ENCODE results near the gene CASD1.

DNA sequence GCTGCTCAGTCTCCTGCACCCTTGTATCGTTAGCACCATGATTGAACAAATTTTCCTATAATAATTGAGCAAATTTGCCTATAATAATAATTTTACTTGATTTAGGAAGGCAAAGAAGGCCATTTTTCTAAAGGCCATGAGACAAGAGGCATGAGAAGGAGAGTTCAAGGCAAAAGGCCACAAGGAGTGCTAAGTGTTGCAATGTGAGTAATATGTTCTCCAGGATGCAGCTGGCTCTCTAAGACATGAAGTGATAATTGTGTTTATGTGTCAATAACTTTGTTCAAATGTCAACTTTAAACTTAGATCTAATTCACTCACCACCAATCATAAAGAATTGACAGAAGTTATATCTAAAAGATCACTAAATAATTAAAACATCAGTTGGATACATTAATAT is 92.6 kb downstream of the CASD1 start:
- TF ChIP-seq ZSCAN29 (IDR thresholded peaks at IDR 0.05) (no peak), HDGF (IDR thresholded peaks at IDR 0.05) (no peak), MEF2A (IDR thresholded peaks at IDR 0.05; ENCODE audit: insufficient read depth, low read depth, low read length) (no peak), POU2F2 (IDR thresholded peaks at IDR 0.05; ENCODE audit: borderline replicate concordance, low read depth, low read length) (no peak), RCOR1 (conservative IDR thresholded peaks at IDR 0.05; ENCODE audit: low read depth, low read length) (no peak), NFIC (IDR thresholded peaks at IDR 0.05; ENCODE audit: low read depth, low read length) (no peak), RELA (IDR thresholded peaks at IDR 0.05; ENCODE audit: borderline replicate concordance, partially characterized antibody) (no peak), POLR2A (IDR thresholded peaks at IDR 0.05; ENCODE audit: low read depth, low read length) (no peak)
- TF ChIP-seq, protein P1, sequence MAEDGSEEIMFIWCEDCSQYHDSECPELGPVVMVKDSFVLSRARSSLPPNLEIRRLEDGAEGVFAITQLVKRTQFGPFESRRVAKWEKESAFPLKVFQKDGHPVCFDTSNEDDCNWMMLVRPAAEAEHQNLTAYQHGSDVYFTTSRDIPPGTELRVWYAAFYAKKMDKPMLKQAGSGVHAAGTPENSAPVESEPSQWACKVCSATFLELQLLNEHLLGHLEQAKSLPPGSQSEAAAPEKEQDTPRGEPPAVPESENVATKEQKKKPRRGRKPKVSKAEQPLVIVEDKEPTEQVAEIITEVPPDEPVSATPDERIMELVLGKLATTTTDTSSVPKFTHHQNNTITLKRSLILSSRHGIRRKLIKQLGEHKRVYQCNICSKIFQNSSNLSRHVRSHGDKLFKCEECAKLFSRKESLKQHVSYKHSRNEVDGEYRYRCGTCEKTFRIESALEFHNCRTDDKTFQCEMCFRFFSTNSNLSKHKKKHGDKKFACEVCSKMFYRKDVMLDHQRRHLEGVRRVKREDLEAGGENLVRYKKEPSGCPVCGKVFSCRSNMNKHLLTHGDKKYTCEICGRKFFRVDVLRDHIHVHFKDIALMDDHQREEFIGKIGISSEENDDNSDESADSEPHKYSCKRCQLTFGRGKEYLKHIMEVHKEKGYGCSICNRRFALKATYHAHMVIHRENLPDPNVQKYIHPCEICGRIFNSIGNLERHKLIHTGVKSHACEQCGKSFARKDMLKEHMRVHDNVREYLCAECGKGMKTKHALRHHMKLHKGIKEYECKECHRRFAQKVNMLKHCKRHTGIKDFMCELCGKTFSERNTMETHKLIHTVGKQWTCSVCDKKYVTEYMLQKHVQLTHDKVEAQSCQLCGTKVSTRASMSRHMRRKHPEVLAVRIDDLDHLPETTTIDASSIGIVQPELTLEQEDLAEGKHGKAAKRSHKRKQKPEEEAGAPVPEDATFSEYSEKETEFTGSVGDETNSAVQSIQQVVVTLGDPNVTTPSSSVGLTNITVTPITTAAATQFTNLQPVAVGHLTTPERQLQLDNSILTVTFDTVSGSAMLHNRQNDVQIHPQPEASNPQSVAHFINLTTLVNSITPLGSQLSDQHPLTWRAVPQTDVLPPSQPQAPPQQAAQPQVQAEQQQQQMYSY (CRISPR knock-in tag; IDR thresholded peaks at IDR 0.05) = no peak
- TF ChIP-seq, protein P2, sequence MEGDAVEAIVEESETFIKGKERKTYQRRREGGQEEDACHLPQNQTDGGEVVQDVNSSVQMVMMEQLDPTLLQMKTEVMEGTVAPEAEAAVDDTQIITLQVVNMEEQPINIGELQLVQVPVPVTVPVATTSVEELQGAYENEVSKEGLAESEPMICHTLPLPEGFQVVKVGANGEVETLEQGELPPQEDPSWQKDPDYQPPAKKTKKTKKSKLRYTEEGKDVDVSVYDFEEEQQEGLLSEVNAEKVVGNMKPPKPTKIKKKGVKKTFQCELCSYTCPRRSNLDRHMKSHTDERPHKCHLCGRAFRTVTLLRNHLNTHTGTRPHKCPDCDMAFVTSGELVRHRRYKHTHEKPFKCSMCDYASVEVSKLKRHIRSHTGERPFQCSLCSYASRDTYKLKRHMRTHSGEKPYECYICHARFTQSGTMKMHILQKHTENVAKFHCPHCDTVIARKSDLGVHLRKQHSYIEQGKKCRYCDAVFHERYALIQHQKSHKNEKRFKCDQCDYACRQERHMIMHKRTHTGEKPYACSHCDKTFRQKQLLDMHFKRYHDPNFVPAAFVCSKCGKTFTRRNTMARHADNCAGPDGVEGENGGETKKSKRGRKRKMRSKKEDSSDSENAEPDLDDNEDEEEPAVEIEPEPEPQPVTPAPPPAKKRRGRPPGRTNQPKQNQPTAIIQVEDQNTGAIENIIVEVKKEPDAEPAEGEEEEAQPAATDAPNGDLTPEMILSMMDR (IDR thresholded peaks at IDR 0.05 in 2 of 3, conservative IDR thresholded peaks at IDR 0.05 in 1 of 3; ENCODE audit: control insufficient read depth in 2 of 3, extremely low read depth in 1 of 3, insufficient read depth in 1 of 3, low read depth in 3 of 3, low read length in 3 of 3) = no peak
- TF ChIP-seq, protein P3, sequence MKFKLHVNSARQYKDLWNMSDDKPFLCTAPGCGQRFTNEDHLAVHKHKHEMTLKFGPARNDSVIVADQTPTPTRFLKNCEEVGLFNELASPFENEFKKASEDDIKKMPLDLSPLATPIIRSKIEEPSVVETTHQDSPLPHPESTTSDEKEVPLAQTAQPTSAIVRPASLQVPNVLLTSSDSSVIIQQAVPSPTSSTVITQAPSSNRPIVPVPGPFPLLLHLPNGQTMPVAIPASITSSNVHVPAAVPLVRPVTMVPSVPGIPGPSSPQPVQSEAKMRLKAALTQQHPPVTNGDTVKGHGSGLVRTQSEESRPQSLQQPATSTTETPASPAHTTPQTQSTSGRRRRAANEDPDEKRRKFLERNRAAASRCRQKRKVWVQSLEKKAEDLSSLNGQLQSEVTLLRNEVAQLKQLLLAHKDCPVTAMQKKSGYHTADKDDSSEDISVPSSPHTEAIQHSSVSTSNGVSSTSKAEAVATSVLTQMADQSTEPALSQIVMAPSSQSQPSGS (IDR thresholded peaks at IDR 0.05; ENCODE audit: low read length) = no peak

Data from GM12878 (cell line).